Measurements from ENCODE around the gene MLYCD. TPM values are rescaled to one million over a fixed set of nuclear protein-coding genes. Genes with fewer than 3 reads are reported as not detected.

Gene MLYCD
- polyA plus RNA-seq, 1 donor (not counting 4 experiments of a cell fraction or from before 2014, with no cell fraction given) = 1.2 TPM

DNA sequence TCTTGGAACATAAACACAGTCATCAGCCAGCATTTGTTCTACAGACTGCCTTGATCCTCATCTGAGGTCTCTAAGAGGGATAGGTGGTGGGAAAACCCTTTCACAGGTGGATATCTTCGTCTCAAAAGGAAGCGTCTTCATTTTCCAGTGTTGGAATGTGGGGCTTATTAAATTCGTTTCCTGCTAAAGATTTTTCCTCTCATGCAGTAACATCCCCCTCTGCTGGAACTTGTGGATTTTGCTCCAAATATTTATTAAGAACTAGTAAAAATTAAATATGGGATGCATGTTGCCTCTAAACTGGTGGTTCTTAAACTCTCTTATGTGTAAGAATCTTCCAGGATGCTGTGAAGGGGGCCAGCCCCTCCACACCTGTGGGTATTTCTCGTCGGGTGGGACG is 20.1 kb upstream of the MLYCD start:
- Histone ChIP-seq H3K36me3 (ENCODE audit: control insufficient read depth in 2 of 2, extremely low read depth in 1 of 2, insufficient read depth in 2 of 2, low read length in 2 of 2) (no peaks in the 10 kb centered on the region), H3K4me3 (ENCODE audit: control insufficient read depth in 2 of 3, extremely low read depth in 1 of 3, insufficient read depth in 2 of 3, low read depth in 1 of 3, low read length in 3 of 3) (no peak overlapping the region), H3K9me3 (ENCODE audit: control insufficient read depth, low read depth, low read length) (no peaks in the 10 kb centered on the region), H3K79me2 (ENCODE audit: control insufficient read depth, insufficient read depth, low read length) (no peaks in the 10 kb centered on the region), H2AFZ (ENCODE audit: control insufficient read depth, low read length) (no peak overlapping the region), H3K4me2 (ENCODE audit: control insufficient read depth, extremely low read depth, insufficient read depth, low read depth, low read length) (no peak overlapping the region), H3K4me1 (ENCODE audit: control insufficient read depth, extremely low read depth, insufficient read depth, low read length) (no peaks in the 10 kb centered on the region), H3K27ac (ENCODE audit: control insufficient read depth, insufficient read depth, low read length) (no peak overlapping the region), H4K20me1 (ENCODE audit: control insufficient read depth, extremely low read depth, insufficient read depth, low read length) (no peaks in the 10 kb centered on the region), H3K9me1 (ENCODE audit: control insufficient read depth, extremely low read depth, insufficient read depth, low read length) (no peaks in the 10 kb centered on the region), H3K27me3 (ENCODE audit: control insufficient read depth, extremely low read depth, insufficient read depth, low read length) (peaks cover 8% of the 10 kb centered on the region), H3K9ac (ENCODE audit: control insufficient read depth, extremely low read depth, insufficient read depth, low read length) (no peak overlapping the region)
- DNase-seq (ENCODE audit: low read depth, low spot score) = no peak
- TF ChIP-seq, protein P1, sequence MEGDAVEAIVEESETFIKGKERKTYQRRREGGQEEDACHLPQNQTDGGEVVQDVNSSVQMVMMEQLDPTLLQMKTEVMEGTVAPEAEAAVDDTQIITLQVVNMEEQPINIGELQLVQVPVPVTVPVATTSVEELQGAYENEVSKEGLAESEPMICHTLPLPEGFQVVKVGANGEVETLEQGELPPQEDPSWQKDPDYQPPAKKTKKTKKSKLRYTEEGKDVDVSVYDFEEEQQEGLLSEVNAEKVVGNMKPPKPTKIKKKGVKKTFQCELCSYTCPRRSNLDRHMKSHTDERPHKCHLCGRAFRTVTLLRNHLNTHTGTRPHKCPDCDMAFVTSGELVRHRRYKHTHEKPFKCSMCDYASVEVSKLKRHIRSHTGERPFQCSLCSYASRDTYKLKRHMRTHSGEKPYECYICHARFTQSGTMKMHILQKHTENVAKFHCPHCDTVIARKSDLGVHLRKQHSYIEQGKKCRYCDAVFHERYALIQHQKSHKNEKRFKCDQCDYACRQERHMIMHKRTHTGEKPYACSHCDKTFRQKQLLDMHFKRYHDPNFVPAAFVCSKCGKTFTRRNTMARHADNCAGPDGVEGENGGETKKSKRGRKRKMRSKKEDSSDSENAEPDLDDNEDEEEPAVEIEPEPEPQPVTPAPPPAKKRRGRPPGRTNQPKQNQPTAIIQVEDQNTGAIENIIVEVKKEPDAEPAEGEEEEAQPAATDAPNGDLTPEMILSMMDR (optimal IDR thresholded peaks at IDR 0.05 in 1 of 3, IDR thresholded peaks at IDR 0.05 in 1 of 3, conservative IDR thresholded peaks at IDR 0.05 in 1 of 3; ENCODE audit: extremely low read depth in 1 of 3, insufficient read depth in 2 of 3, low read length in 3 of 3) = peak in 2 of 3 experiments; percentile 34 to 38
- no peak for TF ChIP-seq EZH2 (IDR thresholded peaks at IDR 0.05; ENCODE audit: low read length)
- dilution Hi-C loops (cut with MboI; ENCODE audit: extremely low pct_ligation_motif_present, low sequenced_read_pairs) = no loop called here
- FAIRE-seq = no peak

DNA sequence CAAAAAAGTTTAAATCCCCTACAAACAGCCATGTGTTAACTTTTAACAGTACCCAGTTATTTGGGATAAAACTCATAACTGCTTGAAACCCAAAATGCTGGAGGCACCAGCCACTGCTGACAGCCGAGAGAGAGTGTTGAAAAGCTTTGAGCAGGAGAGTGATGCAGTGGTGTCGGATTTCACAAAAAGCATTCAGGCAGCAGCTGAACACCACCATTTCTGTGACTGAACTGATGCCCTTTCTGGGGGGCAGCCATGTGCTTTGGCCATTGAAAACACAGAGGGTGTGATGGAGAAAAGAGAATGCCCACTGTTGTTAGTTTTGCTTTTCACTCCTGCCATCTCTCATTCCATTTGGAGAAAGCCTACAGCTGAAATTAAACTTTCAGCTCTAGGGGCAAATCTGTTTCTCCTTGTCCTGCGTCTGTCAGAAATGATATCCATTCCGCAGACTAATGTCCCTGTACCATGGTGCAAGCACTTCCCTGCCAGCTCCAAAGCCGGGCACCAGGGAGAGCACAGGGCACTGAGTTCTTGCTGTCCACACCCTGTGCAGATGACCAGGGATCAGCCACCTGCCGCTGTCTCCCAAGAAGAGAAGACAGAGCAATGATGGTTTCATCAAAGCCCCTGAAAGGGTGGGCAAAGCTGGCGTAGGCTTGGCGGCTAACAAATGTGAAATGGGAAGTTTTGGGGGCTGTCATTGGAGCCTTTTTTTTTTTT is 16.6 kb upstream of the MLYCD start:
- H2AFZ ChIP-seq (ENCODE audit: control insufficient read depth, low read length) = no peak overlapping the region
- no peak for FAIRE-seq
- dilution Hi-C loops (cut with MboI; ENCODE audit: extremely low pct_ligation_motif_present, low sequenced_read_pairs) = no loop called here
- H3K27me3 ChIP-seq (ENCODE audit: control insufficient read depth, extremely low read depth, insufficient read depth, low read length) = peaks cover 4% of the 10 kb centered on the region
- no peaks in the 10 kb centered on the region for H3K9me3 ChIP-seq (ENCODE audit: control insufficient read depth, low read depth, low read length)
- H3K36me3 ChIP-seq (ENCODE audit: control insufficient read depth in 2 of 2, extremely low read depth in 1 of 2, insufficient read depth in 2 of 2, low read length in 2 of 2) = no peaks in the 10 kb centered on the region
- TF ChIP-seq EZH2 (IDR thresholded peaks at IDR 0.05; ENCODE audit: low read length) = no peak
- TF ChIP-seq, protein P1 (optimal IDR thresholded peaks at IDR 0.05 in 1 of 3, IDR thresholded peaks at IDR 0.05 in 1 of 3, conservative IDR thresholded peaks at IDR 0.05 in 1 of 3; ENCODE audit: extremely low read depth in 1 of 3, insufficient read depth in 2 of 3, low read length in 3 of 3) = no peak
- H3K9ac ChIP-seq (ENCODE audit: control insufficient read depth, extremely low read depth, insufficient read depth, low read length) = no peak overlapping the region
- H3K4me1 ChIP-seq (ENCODE audit: control insufficient read depth, extremely low read depth, insufficient read depth, low read length) = no peaks in the 10 kb centered on the region
- H3K79me2 ChIP-seq (ENCODE audit: control insufficient read depth, insufficient read depth, low read length) = no peaks in the 10 kb centered on the region
- no peak for DNase-seq (ENCODE audit: low read depth, low spot score)
- H3K27ac ChIP-seq (ENCODE audit: control insufficient read depth, insufficient read depth, low read length) = no peak overlapping the region
- H4K20me1 ChIP-seq (ENCODE audit: control insufficient read depth, extremely low read depth, insufficient read depth, low read length) = no peaks in the 10 kb centered on the region
- H3K4me3 ChIP-seq (ENCODE audit: control insufficient read depth in 2 of 3, extremely low read depth in 1 of 3, insufficient read depth in 2 of 3, low read depth in 1 of 3, low read length in 3 of 3) = no peak overlapping the region
- H3K9me1 ChIP-seq (ENCODE audit: control insufficient read depth, extremely low read depth, insufficient read depth, low read length) = no peaks in the 10 kb centered on the region
- H3K4me2 ChIP-seq (ENCODE audit: control insufficient read depth, extremely low read depth, insufficient read depth, low read depth, low read length) = no peak overlapping the region
